HepG2 (cell line): ENCODE measurements around the gene AHNAK. TPM values are rescaled to one million over a fixed set of nuclear protein-coding genes. Genes with fewer than 3 reads are reported as not detected.

Source experiments
- ATAC-seq: fragments of 200-7000 bp; cut with Tn5 transposase; 3 replicates; pipeline ENCODE4 v1.9.1; 2020; ENCODE audit warnings: mild to moderate bottlenecking, moderate library complexity
- BruUV-seq: library from RNA; stranded (reverse); fragments of 400-500 nt; replicated peaks from 2 replicates; lab custom pipeline; 2021; lab: Mats Ljungman, UMichigan
- CTCF ChIA-PET: fragments of 300-600 bp; formaldehyde crosslinking; extraction: SDS; loops from one replicate; lab custom pipeline; 2021; ENCODE audit warnings: low total read pairs, inconsistent platforms, low intra/inter-chr PET ratio; lab: Yijun Ruan, JAX
- POLR2A ChIA-PET: fragments of 350-600 bp; sonication (Branson Sonifier 250); formaldehyde crosslinking; loops from one replicate; lab custom pipeline; 2020; ENCODE audit warnings: antibody characterized with exemption, inconsistent platforms; lab: Yijun Ruan, JAX
- DNase-seq: peaks from one replicate; pipeline ENCODE4 v3.0.0-alpha.2; 2015; ENCODE audit warnings: low spot score
- FAIRE-seq: peaks from 3 replicates; lab custom pipeline; 2011; peaks lifted over from hg19 to GRCh38; lab: Jason Lieb, UNC
- H2AFZ ChIP-seq: one replicate; pipeline ENCODE4 v1.6.1; 2011; ENCODE audit warnings: low read length, inconsistent platforms
- H3K27ac ChIP-seq: fragments of 300-600 bp; 3 replicates; pipeline ENCODE4 v1.8.0; 2011; ENCODE audit warnings: mixed run types, mild to moderate bottlenecking, mixed read lengths, low read length, inconsistent platforms; ENCODE audit not compliant: insufficient read depth; ENCODE audit errors: extremely low read length
- H3K27me3 ChIP-seq, 2 experiments: fragments of 200-600 bp in 1 of 2; 2 replicates in 1 of 2; 3 replicates in 1 of 2; pipeline versions ENCODE4 v1.6.0 to v1.8.0; 2011; ENCODE audit warnings: low read length in 2 of 2, mild to moderate bottlenecking in 2 of 2, moderate library complexity in 2 of 2, inconsistent platforms in 1 of 2; ENCODE audit not compliant: insufficient read depth in 2 of 2, control insufficient read depth in 1 of 2
- H3K36me3 ChIP-seq, 2 experiments: fragments of 200-600 bp in 1 of 2; replicated peaks in 1 of 2; 2 replicates in 1 of 2; 3 replicates in 1 of 2; pipeline versions ENCODE4 v1.5.1 to v1.8.0; 2011; ENCODE audit warnings: low read length in 2 of 2, inconsistent platforms in 1 of 2; ENCODE audit not compliant: insufficient read depth in 2 of 2, control insufficient read depth in 1 of 2
- H3K4me1 ChIP-seq: 2 replicates; pipeline ENCODE4 v1.5.1; 2012; ENCODE audit warnings: low read length, inconsistent platforms; ENCODE audit not compliant: insufficient read depth
- H3K4me2 ChIP-seq: 2 replicates; pipeline ENCODE4 v1.6.0; 2011; ENCODE audit warnings: low read depth, low read length, inconsistent platforms
- H3K4me3 ChIP-seq, 3 experiments: fragments of 200-600 bp in 1 of 3; sonication (generic), shearing (Covaris generic) in 1 of 3; replicated peaks in 1 of 3; 2 replicates each; pipeline ENCODE4 v1.5.1; 2011 to 2016; ENCODE audit warnings: low read length in 3 of 3, inconsistent platforms in 2 of 3, low read depth in 2 of 3, mild to moderate bottlenecking in 2 of 3, control low read depth in 1 of 3, mixed read lengths in 1 of 3; ENCODE audit not compliant: insufficient read depth in 1 of 3
- H3K79me2 ChIP-seq: one replicate; pipeline ENCODE4 v1.6.1; 2011; ENCODE audit warnings: low read length, inconsistent platforms; ENCODE audit not compliant: insufficient read depth
- H3K9ac ChIP-seq: 2 replicates; pipeline ENCODE4 v1.6.0; 2011; ENCODE audit warnings: mild to moderate bottlenecking, low read depth, low read length, inconsistent platforms; ENCODE audit not compliant: insufficient read depth
- H3K9me3 ChIP-seq: 2 replicates; pipeline ENCODE4 v1.5.1; 2012; ENCODE audit warnings: mild to moderate bottlenecking, low read length
- H4K20me1 ChIP-seq: 2 replicates; pipeline ENCODE4 v1.6.0; 2011; ENCODE audit warnings: inconsistent platforms, mild to moderate bottlenecking, low read length, moderate library complexity; ENCODE audit not compliant: insufficient read depth
- CEBPG ChIP-seq: IDR thresholded peaks from 2 replicates; pipeline ENCODE4 v1.6.1; 2016
- ELF4 ChIP-seq: sonication (generic); formaldehyde crosslinking; IDR thresholded peaks from 2 replicates; pipeline ENCODE4 v1.5.0; 2020; ENCODE audit warnings: missing genetic modification reagents, mild to moderate bottlenecking, moderate library complexity, borderline replicate concordance
- ZBTB7A ChIP-seq: sonication (generic); formaldehyde crosslinking; IDR thresholded peaks from 2 replicates; pipeline ENCODE4 v1.8.0; 2022; ENCODE audit warnings: mild to moderate bottlenecking, missing genetic modification reagents
- ZNF274 ChIP-seq: sonication (generic); formaldehyde crosslinking; IDR thresholded peaks from 2 replicates; pipeline ENCODE4 v1.5.1; 2020; ENCODE audit warnings: mild to moderate bottlenecking, missing genetic modification reagents
- ZNF44 ChIP-seq: sonication (generic); formaldehyde crosslinking; IDR thresholded peaks from 2 replicates; pipeline ENCODE4 v1.5.1; 2020; ENCODE audit warnings: mild to moderate bottlenecking, missing genetic modification reagents
- ZNF619 ChIP-seq: sonication (generic); formaldehyde crosslinking; IDR thresholded peaks from 2 replicates; pipeline ENCODE4 v1.4.0; 2020; ENCODE audit warnings: mild to moderate bottlenecking, missing genetic modification reagents
- ZNF766 ChIP-seq: sonication (generic); formaldehyde crosslinking; IDR thresholded peaks from 2 replicates; pipeline ENCODE4 v1.5.0; 2020; ENCODE audit warnings: missing genetic modification reagents, borderline replicate concordance
- ZNF776 ChIP-seq: sonication (generic); formaldehyde crosslinking; IDR thresholded peaks from 2 replicates; pipeline ENCODE4 v1.4.0; 2020; ENCODE audit warnings: mild to moderate bottlenecking, missing genetic modification reagents
- WGBS: methylation state at CpG from one replicate; pipeline ENCODE4 v1.1.6; 2017; ENCODE audit warnings: low lambda C conversion rate; 5-methylcytosine and 5-hydroxymethylcytosine counted together
- in situ Hi-C: cut with HindIII; loops from 2 replicates; pipeline ENCODE4 v1.10.0; 2017; ENCODE audit warnings: low pct_unique_long_range_greater_than_20kb; ENCODE audit not compliant: extremely low pct_ligation_motif_present
- intact Hi-C: fragments of 100-400 bp; cut with micrococcal nuclease; formaldehyde crosslinking; loops from one replicate; pipeline ENCODE4 v1.10.0; 2022; ENCODE audit not compliant: unreplicated experiment
- polyA plus RNA-seq, 8 experiments: library from polyadenylated mRNA; depleted of rRNA in 3 of 8; stranded (reverse) in 7 of 8; unstranded in 1 of 8; fragments of >200 nt; fragmentation: Illumina TruSeq in 4 of 8; extraction: Trizol in 4 of 8; gene quantifications; 2 replicates each; pipeline versions ENCODE4 v1.2.1 to v1.2.3, GENCODE V29; 2011 to 2016; ENCODE audit warnings: low read depth in 4 of 8, missing spikeins in 1 of 8, mixed read lengths in 1 of 8; ENCODE audit not compliant: insufficient read depth in 1 of 8
- total RNA-seq, 5 experiments: library from RNA; depleted of rRNA; stranded (reverse); fragments of >200 nt; fragmentation: Illumina TruSeq; extraction: Trizol; gene quantifications; 2 replicates each; pipeline ENCODE4 v1.2.3, GENCODE V29; 2016; ENCODE audit warnings: low read depth in 1 of 5
- TF ChIP-seq, protein P1 (sequence below): sonication (generic); formaldehyde crosslinking; IDR thresholded peaks from 2 replicates; pipeline ENCODE4 v1.4.0; 2020; ENCODE audit warnings: missing genetic modification reagents
- TF ChIP-seq, protein P2 (sequence below): sonication (generic); formaldehyde crosslinking; IDR thresholded peaks from 2 replicates; pipeline ENCODE4 v1.5.0; 2020; ENCODE audit warnings: missing genetic modification reagents, mild to moderate bottlenecking, borderline replicate concordance
- TF ChIP-seq, protein P3 (sequence below): sonication (generic); formaldehyde crosslinking; IDR thresholded peaks from 2 replicates; pipeline ENCODE4 v1.4.0; 2020; ENCODE audit warnings: mild to moderate bottlenecking, missing genetic modification reagents
- TF ChIP-seq, protein P4 (sequence below): sonication (generic); formaldehyde crosslinking; IDR thresholded peaks from 2 replicates; pipeline ENCODE4 v1.9.0; 2022; ENCODE audit warnings: low read depth, missing genetic modification reagents
- TF ChIP-seq, protein P5 (sequence below): sonication (generic); formaldehyde crosslinking; IDR thresholded peaks from 2 replicates; pipeline ENCODE4 v1.4.0; 2020; ENCODE audit warnings: missing genetic modification reagents

The AHNAK gene
- total and polyA plus RNA-seq, 2 of the 13 experiments (the other 11 are each of a cell fraction or from before 2014, with no cell fraction given) = 23.4 to 25.0 TPM

DNA sequence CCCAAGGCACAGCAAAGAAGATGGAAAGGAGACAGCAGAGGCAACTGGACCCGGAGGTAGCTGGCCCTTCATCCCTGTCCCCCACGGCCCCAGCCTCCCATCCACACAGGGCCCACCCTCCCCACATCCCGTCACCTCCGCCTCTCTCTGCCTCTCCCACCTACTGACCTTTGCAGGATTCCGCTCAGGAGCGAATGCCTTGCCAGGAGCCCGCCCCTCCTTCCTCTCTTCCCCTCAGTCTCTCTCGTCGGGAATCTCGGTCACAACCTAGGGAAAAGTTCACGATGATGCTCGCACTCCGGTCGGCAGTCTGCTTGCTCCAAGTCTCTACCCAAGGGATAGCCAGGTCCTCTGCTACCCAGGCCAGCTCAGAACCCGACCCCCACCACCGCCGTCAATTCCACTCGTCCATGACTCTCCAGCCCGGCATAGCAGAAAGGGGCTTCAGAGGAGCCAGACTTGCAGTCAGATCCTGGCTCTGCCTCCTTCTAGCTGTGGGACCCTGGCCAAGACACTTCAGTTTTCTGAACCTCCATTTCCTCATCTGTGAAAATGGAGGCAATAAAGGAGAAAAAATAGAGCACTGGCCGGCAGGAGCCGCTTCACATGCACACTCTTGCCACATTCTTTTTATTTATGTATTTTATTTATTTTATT, 10.2 kb downstream of the AHNAK start (continued):
- TF ChIP-seq ELF4 (CRISPR knock-in tag) = no peak
- TF ChIP-seq ZNF619 (CRISPR knock-in tag) = no peak
- TF ChIP-seq ZNF766 = no peak
- TF ChIP-seq, protein P1, sequence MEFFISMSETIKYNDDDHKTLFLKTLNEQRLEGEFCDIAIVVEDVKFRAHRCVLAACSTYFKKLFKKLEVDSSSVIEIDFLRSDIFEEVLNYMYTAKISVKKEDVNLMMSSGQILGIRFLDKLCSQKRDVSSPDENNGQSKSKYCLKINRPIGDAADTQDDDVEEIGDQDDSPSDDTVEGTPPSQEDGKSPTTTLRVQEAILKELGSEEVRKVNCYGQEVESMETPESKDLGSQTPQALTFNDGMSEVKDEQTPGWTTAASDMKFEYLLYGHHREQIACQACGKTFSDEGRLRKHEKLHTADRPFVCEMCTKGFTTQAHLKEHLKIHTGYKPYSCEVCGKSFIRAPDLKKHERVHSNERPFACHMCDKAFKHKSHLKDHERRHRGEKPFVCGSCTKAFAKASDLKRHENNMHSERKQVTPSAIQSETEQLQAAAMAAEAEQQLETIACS = no peak
- TF ChIP-seq ZNF776 (CRISPR knock-in tag) = no peak
- TF ChIP-seq ZNF44 (CRISPR knock-in tag) = no peak
- TF ChIP-seq, protein P2, sequence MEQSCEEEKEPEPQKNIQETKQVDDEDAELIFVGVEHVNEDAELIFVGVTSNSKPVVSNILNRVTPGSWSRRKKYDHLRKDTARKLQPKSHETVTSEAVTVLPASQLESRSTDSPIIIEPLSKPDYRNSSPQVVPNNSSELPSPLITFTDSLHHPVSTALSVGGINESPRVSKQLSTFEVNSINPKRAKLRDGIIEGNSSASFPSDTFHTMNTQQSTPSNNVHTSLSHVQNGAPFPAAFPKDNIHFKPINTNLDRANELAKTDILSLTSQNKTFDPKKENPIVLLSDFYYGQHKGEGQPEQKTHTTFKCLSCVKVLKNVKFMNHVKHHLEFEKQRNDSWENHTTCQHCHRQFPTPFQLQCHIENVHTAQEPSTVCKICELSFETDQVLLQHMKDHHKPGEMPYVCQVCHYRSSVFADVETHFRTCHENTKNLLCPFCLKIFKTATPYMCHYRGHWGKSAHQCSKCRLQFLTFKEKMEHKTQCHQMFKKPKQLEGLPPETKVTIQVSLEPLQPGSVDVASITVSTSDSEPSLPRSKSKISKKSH (CRISPR knock-in tag) = no peak
- TF ChIP-seq, protein P3, sequence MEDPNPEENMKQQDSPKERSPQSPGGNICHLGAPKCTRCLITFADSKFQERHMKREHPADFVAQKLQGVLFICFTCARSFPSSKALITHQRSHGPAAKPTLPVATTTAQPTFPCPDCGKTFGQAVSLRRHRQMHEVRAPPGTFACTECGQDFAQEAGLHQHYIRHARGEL = no peak
- no peak for TF ChIP-seq ZBTB7A (CRISPR knock-in tag)
- no peak for TF ChIP-seq ZNF274 (CRISPR knock-in tag)
- TF ChIP-seq, all 625 proteins: peak for 0

DNA sequence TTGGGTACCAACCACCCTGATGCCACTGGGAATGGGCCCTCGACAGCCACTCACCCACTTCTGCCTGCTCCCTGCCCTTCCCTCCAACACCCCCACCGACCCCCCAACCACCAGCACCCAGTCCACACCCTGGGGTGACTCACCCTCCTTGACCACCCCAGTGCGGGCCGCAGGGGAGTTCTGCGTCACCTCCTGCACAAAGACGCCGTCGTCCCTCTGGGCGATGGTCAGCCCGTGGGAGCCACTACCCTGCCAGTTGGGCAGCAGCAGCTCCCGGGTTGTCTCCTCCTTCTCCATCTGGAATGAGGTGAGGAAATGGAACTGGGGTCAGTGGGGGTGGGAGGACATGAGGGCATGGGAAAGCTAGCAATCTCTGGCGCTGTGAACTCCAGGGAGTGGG, 10.8 kb downstream of the AHNAK start:
- Histone ChIP-seq H3K4me1 (peaks cover 29% of the 10 kb centered on the region), H4K20me1 (peaks cover 47% of the 10 kb centered on the region), H3K27me3 (no peaks in the 10 kb centered on the region), H3K9ac (no peak overlapping the region), H3K79me2 (peaks cover 38% of the 10 kb centered on the region), H3K36me3 (peaks cover 34 to 57% of the 10 kb centered on the region in 2 experiments), H2AFZ (no peak overlapping the region), H3K27ac (no peak overlapping the region), H3K4me2 (no peak overlapping the region), H3K4me3 (no peak overlapping the region), H3K9me3 (no peaks in the 10 kb centered on the region)
- DNase-seq (no peak), FAIRE-seq (no peak), ATAC-seq (no peak)
- in situ Hi-C loops = no loop called here
- WGBS = 93% methylated on average over 11 of the region's 12 CpGs
- ChIA-PET CTCF (no interaction called here), POLR2A (no interaction called here)
- BruUV-seq = no TSS peak
- intact Hi-C loops = no loop called here
- TF ChIP-seq CEBPG (CRISPR knock-in tag) = no peak
- TF ChIP-seq, protein P4, sequence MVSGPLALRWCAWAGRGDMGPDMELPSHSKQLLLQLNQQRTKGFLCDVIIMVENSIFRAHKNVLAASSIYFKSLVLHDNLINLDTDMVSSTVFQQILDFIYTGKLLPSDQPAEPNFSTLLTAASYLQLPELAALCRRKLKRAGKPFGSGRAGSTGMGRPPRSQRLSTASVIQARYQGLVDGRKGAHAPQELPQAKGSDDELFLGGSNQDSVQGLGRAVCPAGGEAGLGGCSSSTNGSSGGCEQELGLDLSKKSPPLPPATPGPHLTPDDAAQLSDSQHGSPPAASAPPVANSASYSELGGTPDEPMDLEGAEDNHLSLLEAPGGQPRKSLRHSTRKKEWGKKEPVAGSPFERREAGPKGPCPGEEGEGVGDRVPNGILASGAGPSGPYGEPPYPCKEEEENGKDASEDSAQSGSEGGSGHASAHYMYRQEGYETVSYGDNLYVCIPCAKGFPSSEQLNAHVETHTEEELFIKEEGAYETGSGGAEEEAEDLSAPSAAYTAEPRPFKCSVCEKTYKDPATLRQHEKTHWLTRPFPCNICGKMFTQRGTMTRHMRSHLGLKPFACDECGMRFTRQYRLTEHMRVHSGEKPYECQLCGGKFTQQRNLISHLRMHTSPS (CRISPR knock-in tag) = no peak
- TF ChIP-seq, protein P5, sequence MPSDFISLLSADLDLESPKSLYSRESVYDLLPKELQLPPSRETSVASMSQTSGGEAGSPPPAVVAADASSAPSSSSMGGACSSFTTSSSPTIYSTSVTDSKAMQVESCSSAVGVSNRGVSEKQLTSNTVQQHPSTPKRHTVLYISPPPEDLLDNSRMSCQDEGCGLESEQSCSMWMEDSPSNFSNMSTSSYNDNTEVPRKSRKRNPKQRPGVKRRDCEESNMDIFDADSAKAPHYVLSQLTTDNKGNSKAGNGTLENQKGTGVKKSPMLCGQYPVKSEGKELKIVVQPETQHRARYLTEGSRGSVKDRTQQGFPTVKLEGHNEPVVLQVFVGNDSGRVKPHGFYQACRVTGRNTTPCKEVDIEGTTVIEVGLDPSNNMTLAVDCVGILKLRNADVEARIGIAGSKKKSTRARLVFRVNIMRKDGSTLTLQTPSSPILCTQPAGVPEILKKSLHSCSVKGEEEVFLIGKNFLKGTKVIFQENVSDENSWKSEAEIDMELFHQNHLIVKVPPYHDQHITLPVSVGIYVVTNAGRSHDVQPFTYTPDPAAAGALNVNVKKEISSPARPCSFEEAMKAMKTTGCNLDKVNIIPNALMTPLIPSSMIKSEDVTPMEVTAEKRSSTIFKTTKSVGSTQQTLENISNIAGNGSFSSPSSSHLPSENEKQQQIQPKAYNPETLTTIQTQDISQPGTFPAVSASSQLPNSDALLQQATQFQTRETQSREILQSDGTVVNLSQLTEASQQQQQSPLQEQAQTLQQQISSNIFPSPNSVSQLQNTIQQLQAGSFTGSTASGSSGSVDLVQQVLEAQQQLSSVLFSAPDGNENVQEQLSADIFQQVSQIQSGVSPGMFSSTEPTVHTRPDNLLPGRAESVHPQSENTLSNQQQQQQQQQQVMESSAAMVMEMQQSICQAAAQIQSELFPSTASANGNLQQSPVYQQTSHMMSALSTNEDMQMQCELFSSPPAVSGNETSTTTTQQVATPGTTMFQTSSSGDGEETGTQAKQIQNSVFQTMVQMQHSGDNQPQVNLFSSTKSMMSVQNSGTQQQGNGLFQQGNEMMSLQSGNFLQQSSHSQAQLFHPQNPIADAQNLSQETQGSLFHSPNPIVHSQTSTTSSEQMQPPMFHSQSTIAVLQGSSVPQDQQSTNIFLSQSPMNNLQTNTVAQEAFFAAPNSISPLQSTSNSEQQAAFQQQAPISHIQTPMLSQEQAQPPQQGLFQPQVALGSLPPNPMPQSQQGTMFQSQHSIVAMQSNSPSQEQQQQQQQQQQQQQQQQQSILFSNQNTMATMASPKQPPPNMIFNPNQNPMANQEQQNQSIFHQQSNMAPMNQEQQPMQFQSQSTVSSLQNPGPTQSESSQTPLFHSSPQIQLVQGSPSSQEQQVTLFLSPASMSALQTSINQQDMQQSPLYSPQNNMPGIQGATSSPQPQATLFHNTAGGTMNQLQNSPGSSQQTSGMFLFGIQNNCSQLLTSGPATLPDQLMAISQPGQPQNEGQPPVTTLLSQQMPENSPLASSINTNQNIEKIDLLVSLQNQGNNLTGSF (CRISPR knock-in tag) = no peak
